ENCODE results near the gene CBX8. TPM values are rescaled to one million over a fixed set of nuclear protein-coding genes. Genes with fewer than 3 reads are reported as not detected.

The CBX8 gene
- total RNA-seq, 1 donor from 2014 or later = 16.3 TPM

DNA sequence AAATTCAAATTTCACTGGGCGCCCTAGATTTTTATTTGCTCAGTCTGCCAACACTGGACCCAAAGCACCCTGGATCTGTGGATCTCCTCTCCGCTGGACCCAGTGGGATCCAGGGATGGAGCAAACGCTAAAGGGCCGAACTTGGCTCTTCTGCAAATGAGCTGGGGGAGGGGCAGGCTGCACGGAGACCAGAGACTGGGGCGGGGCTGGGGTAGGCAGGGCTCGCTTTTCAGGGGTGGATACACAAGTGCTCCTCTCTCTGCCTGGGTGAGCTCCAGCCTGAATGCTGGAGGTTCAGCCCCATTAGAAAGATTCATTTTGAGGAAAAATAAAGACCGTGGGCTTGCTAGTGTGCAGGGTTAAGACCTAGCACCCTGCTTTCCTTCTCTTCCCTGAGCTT is 33.4 kb upstream of the CBX8 start:
- Mint-ChIP-seq H3K27me3 (ENCODE audit: low read depth) (peaks cover 38% of the 10 kb centered on the region), H3K4me1 (peaks cover 49% of the 10 kb centered on the region), H3K9me3 (no peaks in the 10 kb centered on the region), H3K27ac (no peak overlapping the region), H3K4me3 (no peak overlapping the region), H3K36me3 (peaks cover 5% of the 10 kb centered on the region)
- DNase-seq (ENCODE audit: low spot score in 2 of 2, unreplicated experiment in 2 of 2) = no peak
- no peak for TF ChIP-seq CTCF (IDR thresholded peaks at IDR 0.05; ENCODE audit: unreplicated experiment)

DNA sequence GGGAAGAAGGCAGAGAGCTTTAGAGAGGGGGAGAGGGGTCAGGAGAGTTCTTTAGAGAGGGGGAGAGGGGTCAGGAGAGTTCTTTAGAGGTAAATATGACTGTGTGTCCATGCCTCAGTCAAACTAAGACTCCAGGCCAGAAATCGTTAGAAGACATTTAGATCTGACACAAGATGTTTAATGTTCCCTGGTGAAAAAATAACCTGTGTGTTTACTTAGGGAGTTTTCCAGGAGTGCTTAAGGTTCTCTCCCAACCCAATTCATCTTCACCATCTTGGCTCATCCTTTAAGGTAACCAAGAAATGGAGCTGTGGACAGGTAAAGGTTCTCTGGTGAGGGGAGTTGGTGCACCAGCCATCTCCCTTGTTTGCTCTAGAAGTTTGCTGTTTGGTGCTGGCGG is 32.6 kb upstream of the CBX8 start:
- Mint-ChIP-seq H3K27ac (no peak overlapping the region), H3K4me3 (no peak overlapping the region), H3K36me3 (peaks cover 2% of the 10 kb centered on the region), H3K9me3 (no peaks in the 10 kb centered on the region), H3K27me3 (ENCODE audit: low read depth) (peaks cover 33% of the 10 kb centered on the region), H3K4me1 (peaks cover 41% of the 10 kb centered on the region)
- DNase-seq (ENCODE audit: low spot score in 2 of 2, unreplicated experiment in 2 of 2) = no peak
- no peak for TF ChIP-seq CTCF (IDR thresholded peaks at IDR 0.05; ENCODE audit: unreplicated experiment)

- Mint-ChIP-seq H3K4me1 (peaks cover 41% of the 10 kb centered on the region), H3K27me3 (ENCODE audit: low read depth) (peaks cover 30% of the 10 kb centered on the region), H3K9me3 (no peaks in the 10 kb centered on the region), H3K36me3 (peaks cover 2% of the 10 kb centered on the region), H3K4me3 (no peak overlapping the region), H3K27ac (no peak overlapping the region)
- no peak for DNase-seq (ENCODE audit: low spot score in 2 of 2, unreplicated experiment in 2 of 2)
- no peak for TF ChIP-seq CTCF (IDR thresholded peaks at IDR 0.05; ENCODE audit: unreplicated experiment)
Observed at GRCh38 chr17:79829004-79829403, 32.1 kb upstream of the CBX8 start.

GRCh38 chr17:79826841-79827578 is 30.1 kb upstream of the CBX8 start:
- no peak overlapping the region for H3K27ac Mint-ChIP-seq
- no peak for TF ChIP-seq CTCF (IDR thresholded peaks at IDR 0.05; ENCODE audit: unreplicated experiment)
- H3K4me1 Mint-ChIP-seq = peaks cover 36% of the 10 kb centered on the region
- H3K36me3 Mint-ChIP-seq = no peaks in the 10 kb centered on the region
- no peak overlapping the region for H3K4me3 Mint-ChIP-seq
- no peaks in the 10 kb centered on the region for H3K9me3 Mint-ChIP-seq
- H3K27me3 Mint-ChIP-seq (ENCODE audit: low read depth) = peaks cover 37% of the 10 kb centered on the region
- DNase-seq (ENCODE audit: low spot score in 2 of 2, unreplicated experiment in 2 of 2) = no peak

- no peak for TF ChIP-seq CTCF (IDR thresholded peaks at IDR 0.05; ENCODE audit: unreplicated experiment)
- peaks cover 41% of the 10 kb centered on the region for H3K27me3 Mint-ChIP-seq (ENCODE audit: low read depth)
- H3K4me1 Mint-ChIP-seq = peaks cover 32% of the 10 kb centered on the region
- no peak for DNase-seq (ENCODE audit: low spot score in 2 of 2, unreplicated experiment in 2 of 2)
- no peaks in the 10 kb centered on the region for H3K36me3 Mint-ChIP-seq
- no peaks in the 10 kb centered on the region for H3K9me3 Mint-ChIP-seq
- peak overlapping the region; percentile 11 for H3K4me3 Mint-ChIP-seq
- H3K27ac Mint-ChIP-seq = no peak overlapping the region
Observed at GRCh38 chr17:79826204-79826680, 29.4 kb upstream of the CBX8 start.

All from mesothelial cell of epicardium (in vitro differentiated cells).